CD8-positive, alpha-beta memory T cell (primary cell): Measurements from ENCODE around the gene NLRC5. TPM values are rescaled to one million over a fixed set of nuclear protein-coding genes. Genes with fewer than 3 reads are reported as not detected.

Experiments
- CTCF ChIA-PET: fragments of 350-600 bp; sonication (Branson Sonifier 250); formaldehyde crosslinking; loops from one replicate; lab custom pipeline; 2021; ENCODE audit warnings: antibody characterized with exemption; lab: Charles Lee
- POLR2A ChIA-PET: fragments of 350-600 bp; sonication (Branson Sonifier 250); formaldehyde crosslinking; loops from one replicate; lab custom pipeline; 2021; ENCODE audit warnings: antibody characterized with exemption; lab: Charles Lee
- DNase-seq, 5 donors: peaks; one replicate each; pipeline versions ENCODE4 v3.0.0 to v3.0.0-alpha.2; 2020 to 2022; ENCODE audit warnings: mixed read lengths in 1 of 5
- H3K27ac ChIP-seq: one replicate; pipeline ENCODE4 v1.7.0; 2013; ENCODE audit warnings: low read depth, mild to moderate bottlenecking, low read length, moderate library complexity
- H3K27me3 ChIP-seq: 2 replicates; pipeline ENCODE4 v1.7.0; 2013; ENCODE audit warnings: low read length, mild to moderate bottlenecking; ENCODE audit not compliant: insufficient read depth, poor library complexity, severe bottlenecking
- H3K36me3 ChIP-seq: 2 replicates; pipeline ENCODE4 v1.7.0; 2013; ENCODE audit warnings: mild to moderate bottlenecking, low read length, moderate library complexity; ENCODE audit not compliant: insufficient read depth
- H3K4me1 ChIP-seq: 2 replicates; pipeline ENCODE4 v1.7.0; 2013; ENCODE audit warnings: mild to moderate bottlenecking, low read length, moderate library complexity; ENCODE audit not compliant: insufficient read depth
- H3K4me3 ChIP-seq: 2 replicates; pipeline ENCODE4 v1.7.0; 2013; ENCODE audit warnings: mild to moderate bottlenecking, low read length
- H3K9me3 ChIP-seq: 2 replicates; pipeline ENCODE4 v1.7.0; 2013; ENCODE audit warnings: mild to moderate bottlenecking, low read length
- H3K27ac Mint-ChIP-seq, 8 donors: one replicate each; pipeline ENCODE4 v1.8.0; 2020 to 2021; ENCODE audit warnings: mixed read lengths in 8 of 8, mild to moderate bottlenecking in 6 of 8, inconsistent platforms in 3 of 8, moderate library complexity in 3 of 8
- H3K27me3 Mint-ChIP-seq, 2 donors: one replicate each; pipeline ENCODE4 v1.8.0; 2020 to 2021; ENCODE audit warnings: mixed read lengths in 2 of 2, mild to moderate bottlenecking in 1 of 2, moderate library complexity in 1 of 2
- H3K36me3 Mint-ChIP-seq, 3 donors: one replicate each; pipeline ENCODE4 v1.8.0; 2020 to 2021; ENCODE audit warnings: mixed read lengths in 3 of 3, inconsistent platforms in 1 of 3, mild to moderate bottlenecking in 1 of 3
- H3K4me1 Mint-ChIP-seq, 3 donors: one replicate each; pipeline ENCODE4 v1.8.0; 2020 to 2021; ENCODE audit warnings: mixed read lengths in 3 of 3, inconsistent platforms in 1 of 3, mild to moderate bottlenecking in 1 of 3
- H3K4me3 Mint-ChIP-seq, 7 donors: one replicate each; pipeline ENCODE4 v1.8.0; 2020 to 2021; ENCODE audit warnings: mixed read lengths in 7 of 7, mild to moderate bottlenecking in 6 of 7, moderate library complexity in 4 of 7, inconsistent platforms in 2 of 7
- H3K9me3 Mint-ChIP-seq, 5 donors: one replicate each; pipeline ENCODE4 v1.8.0; 2020 to 2022; ENCODE audit warnings: mixed read lengths in 5 of 5, mild to moderate bottlenecking in 3 of 5, moderate library complexity in 2 of 5, inconsistent platforms in 1 of 5
- polyA plus RNA-seq: library from polyadenylated mRNA; unstranded; fragments of 300-500 nt; fragmentation: Illumina TruSeq; gene quantifications from one replicate; pipeline ENCODE4 v1.2.3, GENCODE V29; 2021
- total RNA-seq, 2 experiments: library from RNA; stranded (reverse); gene quantifications; one replicate each; pipeline ENCODE4 v1.2.3, GENCODE V29; 2021

Gene NLRC5
- total and polyA plus RNA-seq, 3 experiments from 2014 or later: 165 to 178 (median 173) TPM

GRCh38 chr16:56944954-56945839 lies 44.2 kb upstream of the NLRC5 start:
- peaks cover 1% of the 10 kb centered on the region for H3K4me1 ChIP-seq
- Mint-ChIP-seq H3K27me3 (no peaks in the 10 kb centered on the region), H3K27ac (peak overlapping the region; percentile 20 to 87 (median 63)), H3K4me3 (no peak overlapping the region), H3K9me3 (no peaks in the 10 kb centered on the region), H3K36me3 (peaks cover under 1 to 62% (median 16%) of the 10 kb centered on the region in 3 donors), H3K4me1 (peaks cover 4 to 35% (median 5%) of the 10 kb centered on the region in 3 donors)
- peaks cover 40% of the 10 kb centered on the region for H3K36me3 ChIP-seq
- no peak for DNase-seq
- no peaks in the 10 kb centered on the region for H3K27me3 ChIP-seq
- ChIA-PET CTCF (interaction anchor here (1.5 to 2.5 kb wide), 4 partner anchors 9 to 23 kb away, joined by 3 to 9 read pairs (median 6); no protein-coding TSS in a partner anchor), POLR2A (no interaction called here)
- no peaks in the 10 kb centered on the region for H3K9me3 ChIP-seq
- no peak overlapping the region for H3K4me3 ChIP-seq
- H3K27ac ChIP-seq: no peak overlapping the region

GRCh38 chr16:56945847-56946527 lies 43.4 kb upstream of the NLRC5 start:
- Histone ChIP-seq H3K9me3 (no peaks in the 10 kb centered on the region), H3K4me3 (no peak overlapping the region), H3K27ac (no peak overlapping the region), H3K36me3 (peaks cover 36% of the 10 kb centered on the region), H3K4me1 (no peaks in the 10 kb centered on the region), H3K27me3 (no peaks in the 10 kb centered on the region)
- no peaks in the 10 kb centered on the region for H3K9me3 Mint-ChIP-seq
- H3K4me3 Mint-ChIP-seq: no peak overlapping the region
- ChIA-PET CTCF (interaction anchor here (1.5 to 2.5 kb wide), 4 partner anchors 9 to 96 kb away, joined by 3 to 9 read pairs (median 6); no protein-coding TSS in a partner anchor), POLR2A (no interaction called here)
- H3K27me3 Mint-ChIP-seq: peaks cover 0 to 2% of the 10 kb centered on the region in 2 donors
- peaks cover 0 to 55% (median 16%) of the 10 kb centered on the region in 3 donors for H3K36me3 Mint-ChIP-seq
- peaks cover 10 to 36% (median 11%) of the 10 kb centered on the region in 3 donors for H3K4me1 Mint-ChIP-seq
- no peak for DNase-seq
- H3K27ac Mint-ChIP-seq: peak overlapping the region in 1 of 8 donors; percentile 54

- H3K27me3 Mint-ChIP-seq: peaks cover 0 to 2% of the 10 kb centered on the region in 2 donors
- ChIA-PET CTCF (interaction anchor here (0.7 to 1.9 kb wide), 6 partner anchors 8 to 245 kb away, joined by 3 to 7 read pairs (median 3); no protein-coding TSS in a partner anchor), POLR2A (interaction anchor here (0.6 to 1.0 kb wide), 2 partner anchors 12 to 77 kb away, joined by 3 to 4 read pairs; no protein-coding TSS in a partner anchor)
- H3K4me3 ChIP-seq: no peak overlapping the region
- H3K9me3 Mint-ChIP-seq: no peaks in the 10 kb centered on the region
- H3K27me3 ChIP-seq: no peaks in the 10 kb centered on the region
- H3K36me3 Mint-ChIP-seq: peaks cover 0 to 47% (median 13%) of the 10 kb centered on the region in 3 donors
- peaks cover 28% of the 10 kb centered on the region for H3K36me3 ChIP-seq
- no peaks in the 10 kb centered on the region for H3K9me3 ChIP-seq
- H3K4me3 Mint-ChIP-seq: no peak overlapping the region
- no peaks in the 10 kb centered on the region for H3K4me1 ChIP-seq
- DNase-seq: no peak
- H3K27ac ChIP-seq: no peak overlapping the region
- H3K27ac Mint-ChIP-seq: peak overlapping the region in 7 of 8 donors; percentile 13 to 91 (median 59)
- H3K4me1 Mint-ChIP-seq: peaks cover 13 to 36% (median 17%) of the 10 kb centered on the region in 3 donors
Observed at GRCh38 chr16:56946767-56947603, 42.4 kb upstream of the NLRC5 start.

GRCh38 chr16:56947604-56947995 lies 41.8 kb upstream of the NLRC5 start:
- Histone ChIP-seq H3K27ac (no peak overlapping the region), H3K4me1 (no peaks in the 10 kb centered on the region), H3K9me3 (no peaks in the 10 kb centered on the region), H3K36me3 (peaks cover 22% of the 10 kb centered on the region), H3K27me3 (no peaks in the 10 kb centered on the region), H3K4me3 (no peak overlapping the region)
- H3K36me3 Mint-ChIP-seq: peaks cover 0 to 41% (median 10%) of the 10 kb centered on the region in 3 donors
- no peak overlapping the region for H3K4me3 Mint-ChIP-seq
- H3K9me3 Mint-ChIP-seq: no peaks in the 10 kb centered on the region
- peaks cover 13 to 33% (median 17%) of the 10 kb centered on the region in 3 donors for H3K4me1 Mint-ChIP-seq
- peak overlapping the region in 3 of 8 donors; percentile 52 to 72 (median 66) for H3K27ac Mint-ChIP-seq
- peaks cover 0 to 2% of the 10 kb centered on the region in 2 donors for H3K27me3 Mint-ChIP-seq
- DNase-seq: no peak
- ChIA-PET CTCF (interaction anchor here (0.7 to 1.7 kb wide), 5 partner anchors 15 to 245 kb away, joined by 3 to 5 read pairs (median 3); no protein-coding TSS in a partner anchor), POLR2A (interaction anchor here (0.6 to 1.0 kb wide), 2 partner anchors 13 to 76 kb away, joined by 3 to 4 read pairs; no protein-coding TSS in a partner anchor)

GRCh38 chr16:56948234-56948633 lies 41.1 kb upstream of the NLRC5 start:
- H3K4me1 ChIP-seq: no peaks in the 10 kb centered on the region
- no peak overlapping the region for H3K4me3 ChIP-seq
- no peaks in the 10 kb centered on the region for H3K9me3 ChIP-seq
- H3K27ac Mint-ChIP-seq: peak overlapping the region in 1 of 8 donors; percentile 52
- peaks cover 13 to 27% (median 17%) of the 10 kb centered on the region in 3 donors for H3K4me1 Mint-ChIP-seq
- H3K36me3 Mint-ChIP-seq: peaks cover 0 to 34% (median 7%) of the 10 kb centered on the region in 3 donors
- no peaks in the 10 kb centered on the region for H3K9me3 Mint-ChIP-seq
- ChIA-PET POLR2A (no interaction called here), CTCF (interaction anchor here (1.1 to 1.7 kb wide), 2 partner anchors 16 to 246 kb away, joined by 3 to 5 read pairs; no protein-coding TSS in a partner anchor)
- H3K27me3 ChIP-seq: no peaks in the 10 kb centered on the region
- peaks cover 0 to 2% of the 10 kb centered on the region in 2 donors for H3K27me3 Mint-ChIP-seq
- no peak for DNase-seq
- peaks cover 15% of the 10 kb centered on the region for H3K36me3 ChIP-seq
- H3K4me3 Mint-ChIP-seq: no peak overlapping the region
- no peak overlapping the region for H3K27ac ChIP-seq

- H3K27ac Mint-ChIP-seq: peak overlapping the region in 4 of 8 donors; percentile 14 to 71 (median 62)
- H3K4me3 Mint-ChIP-seq: no peak overlapping the region
- peaks cover 12 to 17% (median 13%) of the 10 kb centered on the region in 3 donors for H3K4me1 Mint-ChIP-seq
- Histone ChIP-seq H3K9me3 (no peaks in the 10 kb centered on the region), H3K4me3 (no peak overlapping the region), H3K4me1 (no peaks in the 10 kb centered on the region), H3K36me3 (no peaks in the 10 kb centered on the region), H3K27ac (no peak overlapping the region), H3K27me3 (no peaks in the 10 kb centered on the region)
- peaks cover 0 to 2% of the 10 kb centered on the region in 2 donors for H3K27me3 Mint-ChIP-seq
- DNase-seq: no peak
- CTCF ChIA-PET: interaction anchor here (1.1 to 5.5 kb wide), 5 partner anchors 13 to 242 kb away, joined by 3 to 45 read pairs (median 12); no protein-coding TSS in a partner anchor
- H3K36me3 Mint-ChIP-seq: peaks cover 0 to 17% (median 0%) of the 10 kb centered on the region in 3 donors
- no peaks in the 10 kb centered on the region for H3K9me3 Mint-ChIP-seq
- POLR2A ChIA-PET: no interaction called here
Observed at GRCh38 chr16:56950051-56950450, 39.3 kb upstream of the NLRC5 start.

GRCh38 chr16:56950455-56950854 lies 38.9 kb upstream of the NLRC5 start:
- no peak overlapping the region for H3K27ac ChIP-seq

More at GRCh38 chr16:56950455-56950854, 38.9 kb upstream of the NLRC5 start:
- Mint-ChIP-seq H3K36me3 (peaks cover 0 to 13% (median 0%) of the 10 kb centered on the region in 3 donors), H3K4me1 (peaks cover 12 to 17% (median 12%) of the 10 kb centered on the region in 3 donors), H3K9me3 (no peaks in the 10 kb centered on the region), H3K27ac (peak overlapping the region in 2 of 8 donors; percentile 14 to 70), H3K27me3 (peaks cover 0 to 2% of the 10 kb centered on the region in 2 donors), H3K4me3 (peak overlapping the region in 1 of 7 donors; percentile 25)
- Histone ChIP-seq H3K9me3 (no peaks in the 10 kb centered on the region), H3K27me3 (no peaks in the 10 kb centered on the region), H3K36me3 (no peaks in the 10 kb centered on the region), H3K4me3 (no peak overlapping the region), H3K4me1 (no peaks in the 10 kb centered on the region)
- ChIA-PET CTCF (interaction anchor here (0.7 to 5.5 kb wide), 11 partner anchors 8 to 242 kb away, joined by 3 to 45 read pairs (median 4); no protein-coding TSS in a partner anchor), POLR2A (interaction anchor here (0.6 kb wide), 1 partner anchor 19 kb away, joined by 3 read pairs; no protein-coding TSS in a partner anchor)
- DNase-seq: no peak
